ENCODE results near the gene CAMTA1.

Gene CAMTA1

DNA sequence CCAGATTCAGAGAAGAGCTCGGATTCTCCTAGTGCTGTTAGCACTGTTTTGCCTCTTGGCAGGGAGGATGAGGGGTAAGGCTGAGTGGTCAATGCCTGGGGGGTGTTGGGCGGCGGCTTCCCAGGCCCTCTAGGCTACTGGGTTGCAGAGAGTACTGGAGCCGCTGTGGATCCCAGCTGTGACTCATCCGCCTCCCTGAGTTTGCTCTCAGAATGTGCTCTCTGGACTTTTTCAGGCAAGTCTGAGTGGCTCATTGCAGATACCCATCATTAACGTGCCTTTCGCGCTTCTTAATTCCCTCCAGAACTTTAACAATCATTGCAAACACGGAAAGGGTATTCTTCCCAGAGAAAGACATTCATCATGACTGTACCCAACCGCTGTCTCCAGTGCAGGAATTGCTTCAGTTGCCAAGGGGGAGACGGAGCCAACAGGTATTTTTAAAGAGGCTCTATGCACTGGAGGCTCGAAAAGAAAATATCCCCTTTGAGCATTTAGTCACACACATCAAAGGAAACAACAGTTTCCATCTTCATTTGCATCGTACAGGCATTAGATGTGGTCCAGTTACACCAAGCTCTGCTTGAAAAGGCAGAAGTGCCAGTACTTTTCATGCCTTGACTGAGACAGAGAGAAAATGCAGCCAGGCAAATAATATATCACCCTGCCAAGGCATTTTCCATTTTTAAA is 14.4 kb upstream of the CAMTA1 start:
- H3K9ac ChIP-seq (ENCODE audit: low read depth, low read length) = no peak overlapping the region
- ATAC-seq (ENCODE audit: insufficient read depth, low read depth) (no peak), DNase-seq (no peak)
- no peak overlapping the region for H3K4me2 ChIP-seq (ENCODE audit: insufficient read depth, low read length)
- no peak for TF ChIP-seq EZH2 (IDR thresholded peaks at IDR 0.05; ENCODE audit: borderline replicate concordance, low read depth, low read length, severe bottlenecking)
- TF ChIP-seq, protein P1, sequence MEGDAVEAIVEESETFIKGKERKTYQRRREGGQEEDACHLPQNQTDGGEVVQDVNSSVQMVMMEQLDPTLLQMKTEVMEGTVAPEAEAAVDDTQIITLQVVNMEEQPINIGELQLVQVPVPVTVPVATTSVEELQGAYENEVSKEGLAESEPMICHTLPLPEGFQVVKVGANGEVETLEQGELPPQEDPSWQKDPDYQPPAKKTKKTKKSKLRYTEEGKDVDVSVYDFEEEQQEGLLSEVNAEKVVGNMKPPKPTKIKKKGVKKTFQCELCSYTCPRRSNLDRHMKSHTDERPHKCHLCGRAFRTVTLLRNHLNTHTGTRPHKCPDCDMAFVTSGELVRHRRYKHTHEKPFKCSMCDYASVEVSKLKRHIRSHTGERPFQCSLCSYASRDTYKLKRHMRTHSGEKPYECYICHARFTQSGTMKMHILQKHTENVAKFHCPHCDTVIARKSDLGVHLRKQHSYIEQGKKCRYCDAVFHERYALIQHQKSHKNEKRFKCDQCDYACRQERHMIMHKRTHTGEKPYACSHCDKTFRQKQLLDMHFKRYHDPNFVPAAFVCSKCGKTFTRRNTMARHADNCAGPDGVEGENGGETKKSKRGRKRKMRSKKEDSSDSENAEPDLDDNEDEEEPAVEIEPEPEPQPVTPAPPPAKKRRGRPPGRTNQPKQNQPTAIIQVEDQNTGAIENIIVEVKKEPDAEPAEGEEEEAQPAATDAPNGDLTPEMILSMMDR (IDR thresholded peaks at IDR 0.05; ENCODE audit: borderline replicate concordance, extremely low read depth, low read length, poor library complexity, severe bottlenecking) = no peak
- H3K27me3 ChIP-seq (ENCODE audit: insufficient read depth, low read length, poor library complexity) = no peaks in the 10 kb centered on the region
- no peaks in the 10 kb centered on the region for H4K20me1 ChIP-seq (ENCODE audit: insufficient read depth, low read length)
- H3K27ac ChIP-seq (ENCODE audit: low read length) = no peak overlapping the region
- no peak overlapping the region for H2AFZ ChIP-seq (ENCODE audit: low read depth, low read length)
- H3K36me3 ChIP-seq (ENCODE audit: insufficient read depth, low read length) = no peaks in the 10 kb centered on the region
- no peaks in the 10 kb centered on the region for H3K9me3 ChIP-seq (ENCODE audit: insufficient read depth, low read length, severe bottlenecking)
- no peaks in the 10 kb centered on the region for H3K4me1 ChIP-seq (ENCODE audit: insufficient read depth, low read length)
- no peak overlapping the region for H3K4me3 ChIP-seq (ENCODE audit: low read depth in 1 of 2, low read length in 2 of 2)
- H3K79me2 ChIP-seq (ENCODE audit: insufficient read depth, low read length) = no peaks in the 10 kb centered on the region

DNA sequence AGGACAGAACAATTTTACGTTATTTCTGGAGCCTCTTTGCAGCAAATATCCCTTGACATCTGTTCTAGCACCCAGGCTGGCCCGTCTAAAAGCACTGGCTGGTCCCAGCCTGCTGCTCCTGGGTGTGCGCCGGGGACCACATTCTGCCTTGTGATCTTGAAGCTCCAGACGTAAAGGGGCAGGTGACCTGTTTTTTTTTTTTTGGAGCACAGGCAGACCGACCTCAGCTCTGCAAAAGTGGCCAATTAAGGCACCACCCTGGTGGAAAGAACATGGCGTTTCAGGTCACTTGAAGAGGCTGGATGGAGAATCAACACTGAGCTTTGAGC is 13.8 kb upstream of the CAMTA1 start:
- H3K36me3 ChIP-seq (ENCODE audit: insufficient read depth, low read length) = no peaks in the 10 kb centered on the region
- no peaks in the 10 kb centered on the region for H3K9me3 ChIP-seq (ENCODE audit: insufficient read depth, low read length, severe bottlenecking)
- TF ChIP-seq EZH2 (IDR thresholded peaks at IDR 0.05; ENCODE audit: borderline replicate concordance, low read depth, low read length, severe bottlenecking) = no peak
- TF ChIP-seq, protein P1 (IDR thresholded peaks at IDR 0.05; ENCODE audit: borderline replicate concordance, extremely low read depth, low read length, poor library complexity, severe bottlenecking) = no peak
- H2AFZ ChIP-seq (ENCODE audit: low read depth, low read length) = no peak overlapping the region
- no peaks in the 10 kb centered on the region for H3K4me1 ChIP-seq (ENCODE audit: insufficient read depth, low read length)
- H4K20me1 ChIP-seq (ENCODE audit: insufficient read depth, low read length) = no peaks in the 10 kb centered on the region
- no peak overlapping the region for H3K4me3 ChIP-seq (ENCODE audit: low read depth in 1 of 2, low read length in 2 of 2)
- DNase-seq (no peak), ATAC-seq (ENCODE audit: insufficient read depth, low read depth) (no peak)
- no peaks in the 10 kb centered on the region for H3K27me3 ChIP-seq (ENCODE audit: insufficient read depth, low read length, poor library complexity)
- no peaks in the 10 kb centered on the region for H3K79me2 ChIP-seq (ENCODE audit: insufficient read depth, low read length)
- H3K27ac ChIP-seq (ENCODE audit: low read length) = no peak overlapping the region
- no peak overlapping the region for H3K4me2 ChIP-seq (ENCODE audit: insufficient read depth, low read length)
- no peak overlapping the region for H3K9ac ChIP-seq (ENCODE audit: low read depth, low read length)

DNA sequence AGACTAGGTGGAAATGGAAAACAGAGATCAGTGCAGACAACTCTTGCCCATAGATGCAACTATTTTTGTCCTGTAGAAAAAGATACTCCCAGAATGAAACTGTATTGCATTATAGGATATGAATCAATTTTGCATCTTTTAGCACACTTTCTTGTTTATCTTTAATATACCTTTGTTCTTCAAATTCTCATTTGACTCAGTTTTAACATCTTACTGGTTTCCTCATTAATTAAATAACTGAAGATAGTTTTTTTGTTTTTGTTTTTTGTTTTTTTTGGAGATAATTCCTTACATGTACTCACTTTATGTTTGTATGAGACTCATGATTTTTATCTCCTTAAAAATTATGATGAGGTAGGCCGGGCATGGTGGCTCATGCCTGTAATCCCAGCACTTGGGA is 10.9 kb upstream of the CAMTA1 start:
- H3K4me2 ChIP-seq (ENCODE audit: insufficient read depth, low read length) = no peak overlapping the region
- H3K27me3 ChIP-seq (ENCODE audit: insufficient read depth, low read length, poor library complexity) = no peaks in the 10 kb centered on the region
- no peak overlapping the region for H2AFZ ChIP-seq (ENCODE audit: low read depth, low read length)
- no peaks in the 10 kb centered on the region for H4K20me1 ChIP-seq (ENCODE audit: insufficient read depth, low read length)
- H3K9ac ChIP-seq (ENCODE audit: low read depth, low read length) = no peak overlapping the region
- no peaks in the 10 kb centered on the region for H3K36me3 ChIP-seq (ENCODE audit: insufficient read depth, low read length)
- H3K4me1 ChIP-seq (ENCODE audit: insufficient read depth, low read length) = no peaks in the 10 kb centered on the region
- H3K79me2 ChIP-seq (ENCODE audit: insufficient read depth, low read length) = no peaks in the 10 kb centered on the region
- ATAC-seq (ENCODE audit: insufficient read depth, low read depth) = no peak
- no peak for DNase-seq
- no peak overlapping the region for H3K27ac ChIP-seq (ENCODE audit: low read length)
- TF ChIP-seq, protein P1 (IDR thresholded peaks at IDR 0.05; ENCODE audit: borderline replicate concordance, extremely low read depth, low read length, poor library complexity, severe bottlenecking) = no peak
- TF ChIP-seq EZH2 (IDR thresholded peaks at IDR 0.05; ENCODE audit: borderline replicate concordance, low read depth, low read length, severe bottlenecking) = no peak
- no peak overlapping the region for H3K4me3 ChIP-seq (ENCODE audit: low read depth in 1 of 2, low read length in 2 of 2)
- H3K9me3 ChIP-seq (ENCODE audit: insufficient read depth, low read length, severe bottlenecking) = no peaks in the 10 kb centered on the region

Measured in DND-41 (cell line).